DMS114 treated with DMSO at 0.1 percent for 48 hours (cell line): ENCODE results near the gene TMEM150A.
"Not testable (repeated sequence)": the region's sequence is repeated elsewhere in the genome, so short reads cannot be mapped to it uniquely, and the experiment has no call there.

Experiments used
- DNase-seq: peaks from one replicate; lab custom pipeline; 2025; ENCODE audit not compliant: unreplicated experiment; lab: John Stamatoyannopoulos, UW

TMEM150A gene, protein sequence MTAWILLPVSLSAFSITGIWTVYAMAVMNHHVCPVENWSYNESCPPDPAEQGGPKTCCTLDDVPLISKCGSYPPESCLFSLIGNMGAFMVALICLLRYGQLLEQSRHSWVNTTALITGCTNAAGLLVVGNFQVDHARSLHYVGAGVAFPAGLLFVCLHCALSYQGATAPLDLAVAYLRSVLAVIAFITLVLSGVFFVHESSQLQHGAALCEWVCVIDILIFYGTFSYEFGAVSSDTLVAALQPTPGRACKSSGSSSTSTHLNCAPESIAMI

DNA sequence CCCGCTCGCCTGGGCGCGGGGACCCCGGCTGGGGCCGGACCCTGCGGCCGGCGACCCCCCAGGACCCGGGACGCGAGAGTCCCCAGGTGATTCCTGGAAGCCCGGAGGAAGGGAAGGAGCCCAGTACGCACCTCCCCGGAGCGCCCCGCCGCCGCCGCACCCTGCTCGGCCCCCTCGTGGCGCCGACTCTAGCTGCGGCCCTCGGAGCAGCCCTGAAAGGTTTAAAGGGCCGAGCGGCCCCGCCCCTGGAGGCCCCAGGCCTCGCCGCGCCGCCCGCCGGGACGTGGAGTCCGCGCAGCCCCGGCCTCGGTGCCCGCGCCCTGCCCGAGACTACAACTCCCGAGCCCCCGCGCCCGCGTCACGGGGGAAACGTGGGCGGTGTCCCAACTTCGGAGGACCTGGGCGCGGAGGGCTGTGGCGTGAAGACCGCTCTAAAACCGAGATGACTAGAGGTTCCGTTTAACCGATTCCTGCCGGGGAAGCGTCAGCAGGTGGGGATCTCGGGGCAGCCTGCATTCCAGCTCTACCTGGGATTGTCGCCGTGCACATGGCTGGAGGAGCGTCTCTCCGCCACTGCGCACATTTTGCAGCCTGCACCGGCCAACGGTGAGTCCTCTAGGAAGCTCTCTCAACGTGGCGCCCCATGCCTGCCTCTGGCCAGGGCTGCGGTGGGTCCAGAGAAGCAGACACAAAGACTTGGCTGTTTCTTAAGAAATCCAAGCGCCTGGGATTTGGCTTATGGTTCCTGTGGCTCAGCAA lies at the start of gene TMEM150A:
TMEM150A (minus strand) TSS at position 223 of the 759 bp plus-strand sequence. CDS start 750 bp downstream, outside the sequence.
- DNase-seq: peak; percentile 77

DNA sequence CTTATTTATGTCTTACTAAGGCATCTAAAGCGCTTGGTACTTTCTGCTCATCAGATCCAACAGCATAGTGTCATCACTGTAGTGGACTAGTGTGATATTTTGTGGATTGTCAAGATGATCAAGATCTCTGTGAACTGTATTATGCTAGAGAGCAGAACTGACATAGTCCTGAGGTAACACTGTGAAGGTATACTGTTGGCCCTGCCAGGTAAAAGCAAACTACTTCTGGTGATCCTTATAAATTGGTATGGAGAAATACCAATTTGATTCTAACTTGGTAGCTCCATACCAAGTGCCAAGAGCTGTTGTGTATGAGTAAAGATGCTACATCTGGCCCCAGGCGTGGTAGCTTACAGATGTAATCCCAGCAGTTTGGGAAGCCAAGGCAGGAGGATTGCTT lies 49.6 kb upstream of the TMEM150A start:
- no peak for DNase-seq

DNA sequence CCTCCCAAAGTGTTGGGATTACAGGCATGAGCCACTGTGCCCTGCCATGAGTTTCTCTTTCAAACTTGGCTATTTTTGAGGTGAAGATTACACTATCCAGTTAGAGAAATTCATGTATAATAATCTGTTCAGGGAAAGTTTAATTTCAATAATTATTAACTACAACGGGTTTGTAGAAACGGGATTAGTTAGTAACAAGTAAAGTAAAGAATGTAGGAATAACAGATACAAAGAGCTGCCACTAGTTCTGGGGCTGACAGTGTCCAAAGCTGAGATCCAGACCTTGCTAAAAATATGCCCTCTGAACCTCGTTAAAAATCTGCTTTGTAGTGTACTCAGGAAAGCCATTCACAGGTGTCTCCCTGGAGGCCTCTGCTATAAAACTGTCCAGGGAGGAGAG lies 48.6 kb upstream of the TMEM150A start:
- DNase-seq: no peak

DNA sequence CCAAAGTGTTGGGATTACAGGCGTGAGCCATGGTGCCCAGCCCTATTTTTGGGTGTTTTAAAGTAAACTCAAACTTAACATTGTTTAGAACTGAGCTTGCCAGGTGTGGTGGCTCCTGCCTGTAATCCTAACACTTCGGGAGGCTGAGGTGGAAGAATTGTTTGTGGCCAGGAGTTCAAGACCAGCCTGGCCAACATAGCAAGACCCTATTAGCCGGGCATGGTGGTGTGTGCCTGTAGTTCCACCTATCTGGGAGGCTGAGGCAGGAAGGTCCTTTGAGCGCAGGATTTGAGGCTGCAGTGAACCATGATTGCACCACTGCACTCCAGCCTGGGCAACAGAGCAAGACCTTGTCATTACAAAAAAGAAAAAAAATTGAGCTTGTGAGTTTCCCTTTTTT lies 48.0 kb upstream of the TMEM150A start:
- DNase-seq: no peak

DNA sequence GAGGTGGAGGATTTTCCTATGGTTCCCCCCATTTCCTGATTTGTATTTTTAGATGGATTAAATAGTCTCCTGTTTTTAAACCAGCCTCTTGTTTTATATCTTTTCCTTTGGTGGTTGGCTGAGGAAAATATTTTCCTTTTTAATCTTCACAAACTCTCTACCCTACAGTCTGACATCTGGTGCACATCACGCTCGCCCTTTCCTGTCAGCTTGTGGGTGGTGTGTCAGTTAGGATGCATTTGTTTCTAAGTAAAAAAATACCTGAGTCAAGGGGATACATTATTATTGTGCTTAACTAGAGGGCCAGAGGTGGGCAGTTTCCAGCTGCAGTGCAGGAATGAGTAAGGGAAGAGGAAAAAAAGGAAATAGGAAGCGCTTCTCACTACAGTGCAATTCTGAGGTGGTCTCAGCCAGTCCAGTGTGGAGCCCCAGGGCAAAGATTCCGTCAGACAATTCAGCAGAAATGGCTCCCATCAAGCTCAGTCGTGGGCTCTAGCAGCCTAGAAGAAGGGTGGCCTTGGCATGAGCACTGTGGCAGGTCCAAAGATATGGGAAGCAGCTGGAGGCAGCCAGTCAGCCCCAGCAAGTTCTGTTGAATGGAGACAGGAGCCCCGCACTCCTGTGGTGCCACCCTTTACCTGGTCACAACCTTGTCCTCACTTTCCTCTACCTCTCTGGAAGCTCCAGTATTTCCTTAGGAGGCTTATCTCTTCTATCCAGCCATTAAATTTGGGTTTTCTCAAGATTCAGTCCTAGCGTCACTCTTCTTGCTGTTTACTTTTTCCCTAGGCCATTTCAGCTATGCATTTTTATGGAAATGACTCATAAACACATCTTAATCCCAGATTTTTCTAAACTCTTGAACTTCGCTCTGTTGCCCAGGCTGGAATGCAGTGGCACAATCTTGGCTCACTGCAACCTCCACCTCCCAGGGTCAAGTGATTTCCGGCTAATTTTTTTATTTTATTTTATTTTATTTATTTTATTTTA lies 47.0 kb upstream of the TMEM150A start:
- DNase-seq: no peak

DNA sequence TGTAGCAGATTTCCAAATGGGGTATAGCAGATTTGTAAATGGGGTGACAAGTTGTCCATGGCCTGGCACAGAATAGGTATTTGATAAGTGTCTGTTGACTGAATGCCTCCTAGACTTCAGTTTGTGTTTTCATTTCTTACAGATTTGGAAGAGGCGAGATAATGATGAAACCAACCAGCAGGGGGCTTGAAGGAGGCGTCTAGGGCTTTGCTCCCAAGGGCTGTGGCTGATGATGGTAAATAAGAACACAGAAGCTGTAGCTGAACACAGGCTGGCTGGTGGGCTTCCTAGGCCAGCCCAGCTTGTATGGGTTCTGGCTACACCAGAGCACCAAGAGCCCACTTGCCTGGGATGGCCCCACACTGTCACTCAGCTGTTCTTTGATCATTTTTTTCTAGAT lies 46.1 kb upstream of the TMEM150A start:
- DNase-seq: peak; percentile 21

DNA sequence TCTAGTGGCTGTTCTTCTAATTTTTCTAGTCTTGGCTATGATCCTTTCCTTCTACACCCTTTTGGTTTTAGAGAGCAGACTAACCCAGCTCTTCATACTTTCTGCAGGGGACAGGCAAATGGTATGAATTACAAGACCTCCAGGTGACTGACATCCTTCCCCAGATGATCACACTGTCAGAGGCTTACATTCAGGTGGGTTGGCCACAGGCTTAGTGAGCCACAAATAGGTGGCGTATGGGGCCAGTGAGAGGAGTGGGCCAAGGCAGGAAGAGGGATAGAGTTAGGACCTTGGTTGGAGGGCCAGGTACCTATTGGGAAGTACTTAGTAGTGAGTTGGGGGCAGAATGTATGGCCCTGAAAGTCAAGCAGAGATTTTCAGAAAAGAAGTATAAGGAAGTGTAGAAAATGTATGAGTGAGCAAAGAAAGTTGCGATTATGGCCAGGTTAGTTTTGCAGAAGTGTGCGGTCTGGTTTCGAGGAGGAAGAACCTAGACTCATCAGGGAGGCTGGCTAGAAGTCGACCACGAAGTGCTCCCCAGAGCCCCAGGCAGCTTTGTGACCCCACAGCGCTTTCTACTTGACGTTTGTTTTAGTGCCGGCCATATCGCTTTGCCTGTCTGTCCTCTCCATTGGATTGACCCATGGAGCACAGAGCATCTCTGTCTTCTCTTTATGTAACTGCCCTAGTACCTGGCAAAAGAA lies 45.5 kb upstream of the TMEM150A start:
- DNase-seq: no peak

DNA sequence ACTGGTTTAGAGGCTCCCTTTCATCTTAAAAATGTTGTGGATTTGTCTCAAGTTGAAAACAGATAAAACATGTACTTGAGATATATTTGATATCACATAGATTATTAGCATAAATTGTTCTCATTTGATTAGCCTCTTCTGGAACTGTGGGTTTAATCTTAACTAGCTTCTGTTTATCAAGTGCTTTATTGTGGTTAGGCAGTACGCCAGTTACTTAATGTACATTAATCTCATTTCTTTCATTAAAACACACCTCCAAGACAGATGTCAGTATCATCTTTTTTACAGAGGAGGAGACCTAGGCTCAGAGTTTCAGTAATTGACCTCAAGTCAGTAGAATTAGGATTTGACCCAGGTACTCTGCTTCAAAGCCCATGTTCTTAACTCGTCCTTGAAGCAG lies 43.7 kb upstream of the TMEM150A start:
- no peak for DNase-seq

DNA sequence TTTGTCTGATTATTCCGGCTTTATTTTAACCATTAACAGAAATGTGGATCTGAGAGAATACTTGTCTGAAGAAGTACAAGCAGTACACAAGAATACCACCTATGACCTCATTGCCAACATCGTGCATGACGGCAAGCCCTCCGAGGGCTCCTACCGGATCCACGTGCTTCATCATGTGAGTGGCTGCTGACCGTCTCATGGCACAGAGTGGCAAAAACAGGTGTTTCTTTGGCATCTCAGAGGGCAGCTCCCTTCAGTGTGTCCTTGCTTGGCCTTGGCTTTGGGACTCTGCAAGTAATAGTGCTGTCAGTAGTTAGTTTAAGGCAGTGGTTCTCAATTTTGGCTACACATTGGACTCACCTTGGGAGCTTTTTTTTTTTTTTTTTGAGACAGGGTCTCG lies 42.4 kb upstream of the TMEM150A start:
- DNase-seq: no peak

DNA sequence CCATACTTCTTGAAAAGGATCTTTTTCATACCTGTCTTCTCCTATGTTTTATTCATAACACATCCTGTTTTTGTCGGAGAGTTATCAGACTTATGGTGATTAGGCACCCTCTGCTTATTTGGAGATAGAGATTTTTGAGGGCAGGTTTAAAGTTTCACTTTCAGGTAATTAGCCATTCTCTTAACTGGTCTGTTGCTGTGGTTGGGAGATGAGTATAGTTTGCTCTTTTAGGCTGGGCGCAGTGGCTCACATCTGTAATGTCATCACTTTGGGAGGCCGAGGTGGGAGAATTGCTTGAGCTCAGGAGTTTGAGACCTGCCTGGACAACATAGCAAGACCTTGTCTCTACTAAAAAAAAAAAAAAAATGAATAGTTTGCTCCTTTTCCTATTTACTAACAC lies 40.2 kb upstream of the TMEM150A start:
- DNase-seq: no peak

DNA sequence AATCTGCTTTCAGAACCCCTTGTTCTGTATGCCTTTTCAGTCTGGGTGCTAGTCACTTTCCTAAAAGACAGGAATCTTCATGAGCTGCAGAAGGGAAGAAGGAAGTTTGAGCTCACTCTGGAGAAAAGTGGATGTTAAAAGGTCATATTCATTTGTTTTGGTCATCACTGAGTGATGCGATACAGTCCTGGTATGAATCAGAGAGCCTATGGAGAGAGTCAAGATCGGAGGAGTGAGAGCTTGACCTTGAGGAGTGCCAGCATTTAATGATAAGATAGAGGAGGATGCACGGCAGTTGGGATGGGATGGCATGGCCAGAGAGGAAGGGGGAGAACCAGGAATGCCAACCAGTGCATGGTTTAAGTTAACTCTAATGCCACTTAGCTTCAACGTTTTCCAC lies 33.1 kb upstream of the TMEM150A start:
- no peak for DNase-seq

DNA sequence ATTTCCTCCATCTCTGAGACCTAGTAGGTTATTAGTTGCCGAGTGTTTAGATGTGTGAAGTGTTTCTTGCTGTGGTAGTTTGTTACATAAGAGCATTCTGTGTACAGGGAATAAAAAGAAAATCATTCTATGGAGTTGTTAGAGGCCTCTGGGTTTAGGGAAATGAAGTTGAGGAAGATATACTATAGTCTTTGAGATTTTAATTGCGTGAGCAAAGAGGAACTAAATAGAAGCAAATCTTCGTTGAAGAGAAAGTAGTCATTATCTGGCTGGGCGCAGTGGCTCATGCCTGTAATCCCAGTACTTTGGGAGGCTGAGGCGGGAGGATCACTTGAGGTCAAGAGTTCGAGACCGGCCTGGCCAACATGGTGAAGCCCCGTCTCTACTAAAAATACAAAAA lies 32.5 kb upstream of the TMEM150A start:
- no peak for DNase-seq

DNA sequence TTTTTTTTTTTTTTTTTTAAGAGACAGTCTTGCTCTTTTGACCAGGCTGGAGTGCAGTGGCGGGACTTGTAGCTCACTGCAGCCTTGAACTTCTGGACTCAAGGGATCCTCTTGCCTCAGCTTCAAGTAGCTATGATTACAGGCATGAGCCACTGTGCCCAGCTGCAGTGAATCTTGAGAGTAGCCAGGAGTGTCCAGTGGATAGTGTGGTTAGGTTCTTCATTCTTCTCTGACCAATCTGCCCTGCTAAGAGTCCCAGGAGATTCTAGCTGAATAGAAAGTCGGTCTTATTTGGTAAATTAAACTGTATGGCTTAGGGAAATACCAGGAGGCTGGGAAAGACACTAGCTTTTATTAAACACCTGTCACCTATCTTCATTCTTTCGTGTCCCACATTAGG lies 28.8 kb upstream of the TMEM150A start:
- no peak for DNase-seq

DNA sequence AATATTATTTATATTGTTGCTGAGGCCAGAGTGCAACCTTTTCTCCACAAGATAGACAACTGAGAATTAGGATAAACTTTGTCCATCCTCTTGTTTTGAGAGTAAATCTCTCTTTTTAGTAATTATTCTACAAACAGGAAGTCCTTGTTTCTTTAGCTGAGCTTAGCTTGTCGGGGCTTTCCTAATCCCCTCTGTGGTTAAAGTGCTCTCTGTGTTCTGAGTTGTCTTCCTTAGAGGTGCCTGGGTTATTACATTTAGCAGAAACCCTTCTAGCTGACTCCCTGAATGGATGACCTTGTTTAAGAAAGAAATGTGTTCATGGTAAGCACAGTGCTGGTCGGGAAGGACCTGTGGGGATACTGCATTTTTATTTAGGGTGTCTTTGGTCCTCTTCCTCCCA lies 26.2 kb upstream of the TMEM150A start:
- no peak for DNase-seq

DNA sequence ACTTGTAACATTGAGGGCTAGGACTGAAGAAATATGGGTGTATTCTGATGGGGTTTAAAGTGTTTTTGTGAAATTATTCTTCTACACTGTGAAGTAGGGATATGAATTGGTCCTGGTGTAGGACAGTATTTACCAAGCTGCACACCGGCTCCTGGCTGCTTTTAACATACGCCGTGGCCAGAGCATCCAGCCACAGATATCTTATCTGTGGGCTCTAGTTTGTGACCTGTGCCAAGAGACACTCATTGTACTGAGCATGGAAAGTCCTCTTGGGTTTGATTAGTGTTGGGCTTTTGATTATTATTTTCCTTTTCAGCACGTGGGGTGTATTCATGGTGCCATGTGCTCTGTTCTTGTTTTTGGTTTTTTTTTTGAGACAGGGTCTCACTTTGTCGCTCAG lies 21.5 kb upstream of the TMEM150A start:
- DNase-seq: no peak

DNA sequence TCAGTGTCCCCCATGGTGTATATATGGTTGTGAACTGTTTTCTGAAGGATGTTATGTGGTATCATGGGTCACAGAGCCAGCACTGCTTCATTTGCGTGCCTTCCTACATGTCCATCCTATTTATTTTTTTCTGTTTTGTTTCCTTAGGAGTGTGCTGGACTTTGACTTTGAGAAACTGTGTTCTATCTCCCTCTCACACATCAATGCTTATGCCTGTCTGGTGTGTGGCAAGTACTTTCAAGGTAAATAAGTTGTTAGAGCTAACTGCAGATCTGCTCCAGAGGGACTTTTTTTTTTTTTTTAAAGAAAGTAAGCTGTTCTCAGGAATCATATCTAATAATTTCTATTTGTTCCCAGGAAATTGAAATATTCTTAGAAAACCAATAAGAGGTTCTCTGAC lies 18.8 kb upstream of the TMEM150A start:
- no peak for DNase-seq

DNA sequence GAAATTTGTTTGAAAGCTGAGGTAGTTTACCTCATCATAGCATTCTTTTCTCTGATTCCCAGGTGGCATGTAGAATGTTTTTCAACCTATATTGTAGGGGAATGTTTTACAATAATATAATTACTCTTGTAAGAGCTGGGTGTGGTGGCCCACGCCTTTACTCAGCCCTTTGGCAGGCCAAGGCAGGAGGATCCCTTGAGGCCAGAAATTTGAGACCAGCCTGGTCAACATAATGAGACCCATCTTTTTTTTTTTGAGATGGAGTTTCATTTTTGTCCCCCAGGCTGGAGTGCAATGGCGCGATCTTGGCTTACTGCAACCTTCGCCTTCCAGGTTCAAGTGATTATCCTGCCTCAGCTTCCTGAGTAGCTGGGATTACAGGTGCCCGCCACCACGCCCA lies 17.1 kb upstream of the TMEM150A start:
- DNase-seq: no peak

DNA sequence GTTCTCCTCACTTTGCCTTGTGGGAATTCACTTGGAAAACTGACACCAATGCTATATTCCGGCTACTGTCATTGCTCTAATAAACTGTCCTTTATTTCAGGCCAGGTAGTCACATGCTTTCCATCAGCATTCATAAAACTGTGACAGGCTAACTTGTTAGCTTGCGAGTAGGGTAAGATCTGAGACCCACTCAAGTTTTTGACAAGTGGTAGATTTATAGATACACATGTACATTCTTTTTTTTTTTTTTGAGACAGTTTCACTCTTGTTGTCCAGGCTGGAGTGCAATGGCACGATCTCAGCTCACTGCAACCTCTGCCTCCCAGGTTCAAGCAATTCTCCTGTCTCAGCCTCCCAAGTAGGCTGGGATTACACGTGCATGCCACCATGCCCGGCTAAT lies 15.2 kb upstream of the TMEM150A start:
- DNase-seq: not testable (repeated sequence)

DNA sequence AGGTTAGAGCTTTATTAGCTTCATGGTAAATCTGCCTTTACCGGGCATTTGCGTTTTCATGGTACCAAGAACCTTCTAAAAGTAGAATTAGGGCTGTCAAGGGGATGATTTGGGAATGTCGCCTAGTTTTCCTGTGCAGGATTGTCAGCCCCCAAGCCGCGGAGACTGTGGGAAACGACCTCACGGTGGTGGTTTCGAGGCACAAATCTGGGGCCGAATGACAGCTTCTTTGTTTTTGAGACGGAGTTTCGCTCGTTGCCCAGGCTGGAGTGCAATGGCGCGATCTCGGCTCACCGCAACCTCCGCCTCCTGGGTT lies 12.9 kb upstream of the TMEM150A start:
- DNase-seq: no peak

DNA sequence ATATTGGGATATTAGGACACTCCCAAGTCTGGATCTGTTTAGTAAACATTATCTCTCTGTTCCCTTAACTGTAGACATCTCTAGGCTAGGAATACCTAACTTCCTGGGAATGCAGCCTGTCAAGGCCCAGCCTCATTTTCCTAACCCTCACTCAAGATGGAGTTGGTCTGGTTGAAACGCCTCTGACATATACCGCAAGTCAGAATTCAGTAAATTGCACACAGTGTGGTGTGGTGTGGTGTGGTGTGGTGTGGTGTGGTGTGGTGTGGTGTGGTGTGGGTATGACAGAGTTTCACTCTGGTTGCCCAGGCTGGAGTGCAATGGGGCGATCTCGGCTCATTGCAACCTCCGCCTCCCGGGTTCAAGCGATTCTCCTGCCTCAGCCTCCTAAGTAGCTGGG lies 12.3 kb upstream of the TMEM150A start:
- not testable (repeated sequence) for DNase-seq
